ENCODE data around the gene DCAF4.
A peak's percentile ranks its signal among the peaks of the same experiment; 100 is the strongest.

The DCAF4 gene

GRCh38 chr14:72903716-72904115 is 22.5 kb upstream of the DCAF4 start:
- in situ Hi-C loops (cut with HindIII; ENCODE audit: low sequenced_read_pairs), result no loop called here
- no peak overlapping the region for H3K4me3 ChIP-seq (ENCODE audit: low read depth, low read length)
- no peak for DNase-seq (ENCODE audit: low read depth, low spot score)
- no peak for TF ChIP-seq CTCF (IDR thresholded peaks at IDR 0.05; ENCODE audit: low read depth, low read length)

- no peak overlapping the region for H3K4me3 ChIP-seq (ENCODE audit: low read depth, low read length)
- DNase-seq (ENCODE audit: low read depth, low spot score), result no peak
- TF ChIP-seq CTCF (IDR thresholded peaks at IDR 0.05; ENCODE audit: low read depth, low read length), result no peak
- in situ Hi-C loops (cut with HindIII; ENCODE audit: low sequenced_read_pairs), result no loop called here
Measured at GRCh38 chr14:72904218-72904617, 22.0 kb upstream of the DCAF4 start.

- peak; percentile 83 for DNase-seq (ENCODE audit: low read depth, low spot score)
- TF ChIP-seq CTCF (IDR thresholded peaks at IDR 0.05; ENCODE audit: low read depth, low read length), result peak; percentile 90
- H3K4me3 ChIP-seq (ENCODE audit: low read depth, low read length), result no peak overlapping the region
- in situ Hi-C loops (cut with HindIII; ENCODE audit: low sequenced_read_pairs), result no loop called here
Measured at GRCh38 chr14:72904840-72905561, 21.3 kb upstream of the DCAF4 start.

- H3K4me3 ChIP-seq (ENCODE audit: low read depth, low read length), result no peak overlapping the region
- peak; percentile 81 for DNase-seq (ENCODE audit: low read depth, low spot score)
- no peak for TF ChIP-seq CTCF (IDR thresholded peaks at IDR 0.05; ENCODE audit: low read depth, low read length)
- in situ Hi-C loops (cut with HindIII; ENCODE audit: low sequenced_read_pairs), result no loop called here
Measured at GRCh38 chr14:72906316-72906715, 19.9 kb upstream of the DCAF4 start.

- in situ Hi-C loops (cut with HindIII; ENCODE audit: low sequenced_read_pairs), result no loop called here
- H3K4me3 ChIP-seq (ENCODE audit: low read depth, low read length), result no peak overlapping the region
- DNase-seq (ENCODE audit: low read depth, low spot score), result no peak
- TF ChIP-seq CTCF (IDR thresholded peaks at IDR 0.05; ENCODE audit: low read depth, low read length), result no peak
Measured at GRCh38 chr14:72906879-72907278, 19.4 kb upstream of the DCAF4 start.

- in situ Hi-C loops (cut with HindIII; ENCODE audit: low sequenced_read_pairs), result no loop called here
- TF ChIP-seq CTCF (IDR thresholded peaks at IDR 0.05; ENCODE audit: low read depth, low read length), result no peak
- DNase-seq (ENCODE audit: low read depth, low spot score), result peak; percentile 86
- no peak overlapping the region for H3K4me3 ChIP-seq (ENCODE audit: low read depth, low read length)
Measured at GRCh38 chr14:72907886-72908285, 18.4 kb upstream of the DCAF4 start.
